ENCODE results near the gene CEP41. TPM values are rescaled to one million over a fixed set of nuclear protein-coding genes. Genes with fewer than 3 reads are reported as not detected.
A peak's percentile ranks its signal among the peaks of the same experiment; 100 is the strongest.

Gene CEP41
- total and polyA plus RNA-seq, 2 of the 13 experiments (the other 11 are each of a cell fraction or from before 2014, with no cell fraction given) = 8.7 to 9.0 TPM

DNA sequence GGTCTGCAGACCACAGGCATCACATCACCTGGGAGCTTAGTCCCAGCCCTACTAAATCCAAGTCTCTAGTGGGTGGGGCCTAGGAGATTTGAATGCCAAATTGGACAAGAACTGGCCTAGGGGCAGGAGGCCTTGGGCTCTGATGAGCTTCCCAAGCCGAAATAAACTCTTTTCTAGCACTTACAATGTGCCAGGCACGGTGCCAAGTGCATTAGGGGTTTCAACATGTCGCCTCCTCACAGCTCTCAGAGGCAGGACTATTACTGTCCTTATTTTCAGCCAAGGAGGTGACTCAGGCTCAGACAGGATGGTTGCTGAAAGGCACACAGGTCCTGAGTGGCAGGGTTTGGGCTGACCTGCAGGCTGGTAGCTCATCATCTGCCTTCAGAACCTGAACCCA, 69.8 kb downstream of the CEP41 start (continued):
- TF ChIP-seq RFX5 (IDR thresholded peaks at IDR 0.05; ENCODE audit: low read depth, low read length) (no peak), PCBP1 (IDR thresholded peaks at IDR 0.05; ENCODE audit: borderline replicate concordance, low read depth, low read length) (no peak)

DNA sequence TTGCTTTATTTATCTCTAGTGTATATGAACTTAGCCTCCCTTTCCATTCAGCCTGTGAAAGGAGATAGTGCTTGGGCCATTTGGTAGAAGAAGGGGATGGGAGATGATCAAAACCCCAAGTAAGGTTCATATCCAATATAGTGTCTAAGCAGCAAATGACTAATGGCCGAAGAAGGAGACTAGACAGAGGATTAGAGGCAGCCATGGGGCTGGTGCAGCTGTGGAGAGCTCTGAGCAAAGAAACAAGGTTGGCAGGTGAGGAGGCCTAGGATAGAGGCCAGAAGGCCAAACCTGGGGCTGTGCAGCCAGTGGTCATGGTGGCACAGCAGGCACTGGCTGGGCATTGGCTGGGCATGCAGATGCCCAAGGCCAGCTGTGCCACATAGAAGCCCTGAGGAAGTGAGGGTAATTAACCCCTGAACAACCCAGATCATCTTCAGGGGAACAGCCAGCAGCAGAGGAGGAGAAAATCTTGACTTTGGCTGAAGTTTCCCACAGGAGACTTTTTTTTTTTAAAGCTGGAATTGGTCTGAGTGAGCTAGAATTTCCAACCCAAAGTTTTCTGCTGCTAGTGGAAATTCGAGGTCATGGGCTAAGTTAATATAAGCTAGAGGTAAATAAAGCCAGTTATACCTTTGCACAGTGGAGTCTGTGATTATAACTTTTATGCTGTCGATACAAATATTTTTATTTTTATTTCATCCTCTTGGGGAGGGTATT, 70.8 kb downstream of the CEP41 start:
- Histone ChIP-seq H2AFZ (ENCODE audit: low read length) (no peak overlapping the region), H3K9ac (ENCODE audit: insufficient read depth, low read depth, low read length) (no peak overlapping the region), H3K4me2 (ENCODE audit: low read depth, low read length) (peak overlapping the region; percentile 70), H3K27me3 (ENCODE audit: control insufficient read depth in 1 of 2, insufficient read depth in 2 of 2, low read length in 2 of 2) (0 out of 5 replicates have a peak, but pooled peaks cover 0 to 1% of the 10 kb centered on the region in 2 experiments), H3K4me1 (ENCODE audit: insufficient read depth, low read length) (peaks cover 93% of the 10 kb centered on the region), H3K4me3 (replicated peaks in 1 of 3; ENCODE audit: insufficient read depth in 1 of 3, low read depth in 2 of 3, low read length in 3 of 3) (peak overlapping the region in 1 of 3 experiments; percentile 46; a peak in 1 of 6 replicates), H3K79me2 (ENCODE audit: insufficient read depth, low read length) (no peaks in the 10 kb centered on the region), H3K36me3 (replicated peaks in 1 of 2; ENCODE audit: control insufficient read depth in 1 of 2, insufficient read depth in 2 of 2, low read length in 2 of 2) (no peaks in the 10 kb centered on the region), H3K9me3 (ENCODE audit: low read length) (no peaks in the 10 kb centered on the region), H4K20me1 (ENCODE audit: insufficient read depth, low read length) (no peaks in the 10 kb centered on the region), H3K27ac (ENCODE audit: extremely low read length, insufficient read depth, low read length) (peak overlapping the region; percentile 35)
- intact Hi-C loops (cut with micrococcal nuclease; ENCODE audit: unreplicated experiment) (loop anchor here (5.0 kb wide), 1 partner anchor 97 kb away; no protein-coding TSS in a partner anchor), in situ Hi-C loops (cut with HindIII; ENCODE audit: extremely low pct_ligation_motif_present, low pct_unique_long_range_greater_than_20kb) (no loop called here)
- no TSS peak for BruUV-seq (replicated peaks)
- ChIA-PET POLR2A (no interaction called here), CTCF (ENCODE audit: low intra/inter-chr PET ratio, low total read pairs) (no interaction called here)
- WGBS (ENCODE audit: low lambda C conversion rate) = 31% methylated on average over 3 of the region's 3 CpGs
- TF ChIP-seq, protein P1, sequence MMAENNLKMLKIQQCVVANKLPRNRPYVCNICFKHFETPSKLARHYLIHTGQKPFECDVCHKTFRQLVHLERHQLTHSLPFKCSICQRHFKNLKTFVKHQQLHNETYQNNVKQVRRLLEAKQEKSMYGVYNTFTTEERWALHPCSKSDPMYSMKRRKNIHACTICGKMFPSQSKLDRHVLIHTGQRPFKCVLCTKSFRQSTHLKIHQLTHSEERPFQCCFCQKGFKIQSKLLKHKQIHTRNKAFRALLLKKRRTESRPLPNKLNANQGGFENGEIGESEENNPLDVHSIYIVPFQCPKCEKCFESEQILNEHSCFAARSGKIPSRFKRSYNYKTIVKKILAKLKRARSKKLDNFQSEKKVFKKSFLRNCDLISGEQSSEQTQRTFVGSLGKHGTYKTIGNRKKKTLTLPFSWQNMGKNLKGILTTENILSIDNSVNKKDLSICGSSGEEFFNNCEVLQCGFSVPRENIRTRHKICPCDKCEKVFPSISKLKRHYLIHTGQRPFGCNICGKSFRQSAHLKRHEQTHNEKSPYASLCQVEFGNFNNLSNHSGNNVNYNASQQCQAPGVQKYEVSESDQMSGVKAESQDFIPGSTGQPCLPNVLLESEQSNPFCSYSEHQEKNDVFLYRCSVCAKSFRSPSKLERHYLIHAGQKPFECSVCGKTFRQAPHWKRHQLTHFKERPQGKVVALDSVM (CRISPR knock-in tag; IDR thresholded peaks at IDR 0.05) = peak; percentile 42; the same call in 1 of the 2 replicates
- TF ChIP-seq ZBTB7A (CRISPR knock-in tag; IDR thresholded peaks at IDR 0.05) (no peak), ZNF33B (CRISPR knock-in tag; IDR thresholded peaks at IDR 0.05) (no peak), LCORL (IDR thresholded peaks at IDR 0.05) (no peak), LCORL (CRISPR knock-in tag; IDR thresholded peaks at IDR 0.05) (0 out of 2 replicates have a peak, but pooled peaks have one; percentile 5), RAD51 (IDR thresholded peaks at IDR 0.05; ENCODE audit: borderline replicate concordance) (no peak)
- TF ChIP-seq, protein P2, sequence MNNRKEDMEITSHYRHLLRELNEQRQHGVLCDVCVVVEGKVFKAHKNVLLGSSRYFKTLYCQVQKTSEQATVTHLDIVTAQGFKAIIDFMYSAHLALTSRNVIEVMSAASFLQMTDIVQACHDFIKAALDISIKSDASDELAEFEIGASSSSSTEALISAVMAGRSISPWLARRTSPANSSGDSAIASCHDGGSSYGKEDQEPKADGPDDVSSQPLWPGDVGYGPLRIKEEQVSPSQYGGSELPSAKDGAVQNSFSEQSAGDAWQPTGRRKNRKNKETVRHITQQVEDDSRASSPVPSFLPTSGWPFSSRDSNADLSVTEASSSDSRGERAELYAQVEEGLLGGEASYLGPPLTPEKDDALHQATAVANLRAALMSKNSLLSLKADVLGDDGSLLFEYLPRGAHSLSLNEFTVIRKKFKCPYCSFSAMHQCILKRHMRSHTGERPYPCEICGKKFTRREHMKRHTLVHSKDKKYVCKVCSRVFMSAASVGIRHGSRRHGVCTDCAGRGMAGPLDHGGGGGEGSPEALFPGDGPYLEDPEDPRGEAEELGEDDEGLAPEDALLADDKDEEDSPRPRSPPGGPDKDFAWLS (CRISPR knock-in tag; IDR thresholded peaks at IDR 0.05; ENCODE audit: borderline replicate concordance) = no peak
- TF ChIP-seq, protein P3, sequence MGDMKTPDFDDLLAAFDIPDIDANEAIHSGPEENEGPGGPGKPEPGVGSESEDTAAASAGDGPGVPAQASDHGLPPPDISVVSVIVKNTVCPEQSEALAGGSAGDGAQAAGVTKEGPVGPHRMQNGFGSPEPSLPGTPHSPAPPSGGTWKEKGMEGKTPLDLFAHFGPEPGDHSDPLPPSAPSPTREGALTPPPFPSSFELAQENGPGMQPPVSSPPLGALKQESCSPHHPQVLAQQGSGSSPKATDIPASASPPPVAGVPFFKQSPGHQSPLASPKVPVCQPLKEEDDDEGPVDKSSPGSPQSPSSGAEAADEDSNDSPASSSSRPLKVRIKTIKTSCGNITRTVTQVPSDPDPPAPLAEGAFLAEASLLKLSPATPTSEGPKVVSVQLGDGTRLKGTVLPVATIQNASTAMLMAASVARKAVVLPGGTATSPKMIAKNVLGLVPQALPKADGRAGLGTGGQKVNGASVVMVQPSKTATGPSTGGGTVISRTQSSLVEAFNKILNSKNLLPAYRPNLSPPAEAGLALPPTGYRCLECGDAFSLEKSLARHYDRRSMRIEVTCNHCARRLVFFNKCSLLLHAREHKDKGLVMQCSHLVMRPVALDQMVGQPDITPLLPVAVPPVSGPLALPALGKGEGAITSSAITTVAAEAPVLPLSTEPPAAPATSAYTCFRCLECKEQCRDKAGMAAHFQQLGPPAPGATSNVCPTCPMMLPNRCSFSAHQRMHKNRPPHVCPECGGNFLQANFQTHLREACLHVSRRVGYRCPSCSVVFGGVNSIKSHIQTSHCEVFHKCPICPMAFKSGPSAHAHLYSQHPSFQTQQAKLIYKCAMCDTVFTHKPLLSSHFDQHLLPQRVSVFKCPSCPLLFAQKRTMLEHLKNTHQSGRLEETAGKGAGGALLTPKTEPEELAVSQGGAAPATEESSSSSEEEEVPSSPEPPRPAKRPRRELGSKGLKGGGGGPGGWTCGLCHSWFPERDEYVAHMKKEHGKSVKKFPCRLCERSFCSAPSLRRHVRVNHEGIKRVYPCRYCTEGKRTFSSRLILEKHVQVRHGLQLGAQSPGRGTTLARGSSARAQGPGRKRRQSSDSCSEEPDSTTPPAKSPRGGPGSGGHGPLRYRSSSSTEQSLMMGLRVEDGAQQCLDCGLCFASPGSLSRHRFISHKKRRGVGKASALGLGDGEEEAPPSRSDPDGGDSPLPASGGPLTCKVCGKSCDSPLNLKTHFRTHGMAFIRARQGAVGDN (CRISPR knock-in tag; IDR thresholded peaks at IDR 0.05) = 0 out of 2 replicates have a peak, but pooled peaks have one; percentile 4
- FAIRE-seq (peak; percentile 8), DNase-seq (ENCODE audit: low spot score) (no peak), ATAC-seq (no peak)

Measured in HepG2 (cell line).